ENCODE measurements around the gene NTRK3. TPM values are rescaled to one million over a fixed set of nuclear protein-coding genes. Genes with fewer than 3 reads are reported as not detected.

NTRK3 gene
- total RNA-seq, 1 experiment from 2014 or later, result not detected

DNA sequence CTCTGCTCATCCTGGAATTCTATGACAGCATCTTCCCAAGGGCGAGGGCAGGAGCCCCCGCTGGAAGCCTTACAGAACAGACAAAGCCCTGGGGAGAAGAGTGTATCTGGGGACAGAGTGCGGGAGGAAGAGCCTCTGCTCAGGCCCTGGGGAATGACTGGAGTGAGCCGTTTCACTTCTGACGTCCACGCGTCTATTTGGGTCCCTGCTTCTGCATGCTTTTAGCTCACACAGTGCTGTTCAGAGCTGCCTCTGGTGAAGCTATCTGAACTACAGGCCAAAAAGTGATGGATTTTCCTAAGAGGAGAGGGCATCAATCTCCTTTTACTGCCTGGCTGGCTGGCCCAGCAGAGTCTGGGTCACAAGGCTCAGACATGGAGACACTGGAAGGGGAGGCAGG, 311.8 kb downstream of the NTRK3 start:
- no peaks in the 10 kb centered on the region for H3K4me1 Mint-ChIP-seq (ENCODE audit: low read depth, unreplicated experiment)
- no peak overlapping the region for H3K27ac Mint-ChIP-seq (ENCODE audit: unreplicated experiment)
- no peaks in the 10 kb centered on the region for H3K36me3 ChIP-seq (ENCODE audit: control insufficient read depth, insufficient read depth, low read length)
- H3K4me3 ChIP-seq (ENCODE audit: low read depth, low read length), result no peak overlapping the region
- H3K9me3 ChIP-seq, result no peaks in the 10 kb centered on the region
- POLR2A ChIA-PET, result no interaction called here
- H3K27me3 Mint-ChIP-seq (ENCODE audit: insufficient read depth, unreplicated experiment), result peaks cover 11% of the 10 kb centered on the region
- intact Hi-C loops (cut with micrococcal nuclease; ENCODE audit: unreplicated experiment), result no loop called here
- TF ChIP-seq, protein P1, sequence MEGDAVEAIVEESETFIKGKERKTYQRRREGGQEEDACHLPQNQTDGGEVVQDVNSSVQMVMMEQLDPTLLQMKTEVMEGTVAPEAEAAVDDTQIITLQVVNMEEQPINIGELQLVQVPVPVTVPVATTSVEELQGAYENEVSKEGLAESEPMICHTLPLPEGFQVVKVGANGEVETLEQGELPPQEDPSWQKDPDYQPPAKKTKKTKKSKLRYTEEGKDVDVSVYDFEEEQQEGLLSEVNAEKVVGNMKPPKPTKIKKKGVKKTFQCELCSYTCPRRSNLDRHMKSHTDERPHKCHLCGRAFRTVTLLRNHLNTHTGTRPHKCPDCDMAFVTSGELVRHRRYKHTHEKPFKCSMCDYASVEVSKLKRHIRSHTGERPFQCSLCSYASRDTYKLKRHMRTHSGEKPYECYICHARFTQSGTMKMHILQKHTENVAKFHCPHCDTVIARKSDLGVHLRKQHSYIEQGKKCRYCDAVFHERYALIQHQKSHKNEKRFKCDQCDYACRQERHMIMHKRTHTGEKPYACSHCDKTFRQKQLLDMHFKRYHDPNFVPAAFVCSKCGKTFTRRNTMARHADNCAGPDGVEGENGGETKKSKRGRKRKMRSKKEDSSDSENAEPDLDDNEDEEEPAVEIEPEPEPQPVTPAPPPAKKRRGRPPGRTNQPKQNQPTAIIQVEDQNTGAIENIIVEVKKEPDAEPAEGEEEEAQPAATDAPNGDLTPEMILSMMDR (IDR thresholded peaks at IDR 0.05; ENCODE audit: insufficient read depth in 1 of 2, low read depth in 1 of 2, low read length in 1 of 2, severe bottlenecking in 1 of 2, unreplicated experiment in 1 of 2), result no peak
- no peak overlapping the region for H3K4me3 Mint-ChIP-seq (ENCODE audit: unreplicated experiment)
- no peak for DNase-seq
- CTCF ChIA-PET, result no interaction called here
- H3K27me3 ChIP-seq (replicated peaks; ENCODE audit: control insufficient read depth, insufficient read depth, low read length), result no peaks in the 10 kb centered on the region; the same call in 1 of the 2 replicates
- no peaks in the 10 kb centered on the region for H3K9me3 Mint-ChIP-seq (ENCODE audit: unreplicated experiment)
- no peaks in the 10 kb centered on the region for H3K36me3 Mint-ChIP-seq (ENCODE audit: insufficient read depth, unreplicated experiment)
- no TSS peak for BruUV-seq (replicated peaks)
- no peaks in the 10 kb centered on the region for H3K4me1 ChIP-seq

DNA sequence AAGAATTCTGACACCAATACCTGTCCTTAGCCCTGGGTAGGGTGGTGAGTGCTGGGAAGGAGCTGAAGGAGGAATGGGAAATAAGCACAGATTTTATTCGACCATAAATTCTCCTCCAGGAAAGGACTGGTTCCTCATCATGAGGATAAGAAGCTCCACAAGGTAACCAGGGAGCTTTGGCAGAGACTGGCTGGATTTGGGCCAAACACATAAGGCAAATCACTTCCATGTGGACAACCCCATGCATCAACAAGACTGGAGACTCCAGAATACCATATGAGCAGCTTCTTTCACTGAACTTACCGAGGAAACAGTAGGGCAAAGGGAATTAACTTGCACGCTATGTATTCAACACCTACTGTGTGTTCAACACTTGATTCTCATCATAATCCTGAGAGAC, 312.5 kb downstream of the NTRK3 start:
- intact Hi-C loops (cut with micrococcal nuclease; ENCODE audit: unreplicated experiment), result no loop called here
- H3K4me3 ChIP-seq (ENCODE audit: low read depth, low read length), result no peak overlapping the region
- Mint-ChIP-seq H3K27ac (ENCODE audit: unreplicated experiment) (no peak overlapping the region), H3K9me3 (ENCODE audit: unreplicated experiment) (no peaks in the 10 kb centered on the region), H3K27me3 (ENCODE audit: insufficient read depth, unreplicated experiment) (peaks cover 11% of the 10 kb centered on the region), H3K4me3 (ENCODE audit: unreplicated experiment) (no peak overlapping the region), H3K4me1 (ENCODE audit: low read depth, unreplicated experiment) (no peaks in the 10 kb centered on the region), H3K36me3 (ENCODE audit: insufficient read depth, unreplicated experiment) (no peaks in the 10 kb centered on the region)
- no peaks in the 10 kb centered on the region for H3K36me3 ChIP-seq (ENCODE audit: control insufficient read depth, insufficient read depth, low read length)
- DNase-seq, result no peak
- H3K9me3 ChIP-seq, result no peaks in the 10 kb centered on the region
- TF ChIP-seq, protein P1 (IDR thresholded peaks at IDR 0.05; ENCODE audit: insufficient read depth in 1 of 2, low read depth in 1 of 2, low read length in 1 of 2, severe bottlenecking in 1 of 2, unreplicated experiment in 1 of 2), result no peak
- ChIA-PET CTCF (no interaction called here), POLR2A (no interaction called here)
- BruUV-seq (replicated peaks), result no TSS peak
- H3K27me3 ChIP-seq (replicated peaks; ENCODE audit: control insufficient read depth, insufficient read depth, low read length), result no peaks in the 10 kb centered on the region; the same call in 1 of the 2 replicates
- H3K4me1 ChIP-seq, result no peaks in the 10 kb centered on the region

DNA sequence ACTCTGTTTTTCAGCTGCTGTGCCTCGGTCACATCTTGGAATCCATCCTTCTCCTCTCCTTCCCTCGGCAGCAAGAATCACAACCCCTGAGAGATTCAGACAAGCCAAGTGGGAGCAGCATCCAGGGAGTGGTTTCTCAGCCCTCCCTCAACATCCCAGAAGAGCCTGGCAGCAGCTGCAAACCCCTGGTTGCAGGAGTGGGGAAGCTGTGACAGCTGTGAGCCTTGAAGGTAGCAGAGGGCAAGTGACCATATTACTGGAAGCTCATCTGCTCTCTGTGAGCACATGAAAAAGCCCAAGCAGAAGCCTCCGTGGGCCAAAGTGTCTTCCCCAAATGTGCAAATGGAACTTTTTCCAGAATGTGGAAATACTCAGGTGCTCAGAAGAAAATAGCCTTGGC, 312.9 kb downstream of the NTRK3 start:
- no peaks in the 10 kb centered on the region for H3K4me1 ChIP-seq
- peaks cover 11% of the 10 kb centered on the region for H3K27me3 Mint-ChIP-seq (ENCODE audit: insufficient read depth, unreplicated experiment)
- H3K4me3 Mint-ChIP-seq (ENCODE audit: unreplicated experiment), result no peak overlapping the region
- no peaks in the 10 kb centered on the region for H3K4me1 Mint-ChIP-seq (ENCODE audit: low read depth, unreplicated experiment)
- H3K36me3 ChIP-seq (ENCODE audit: control insufficient read depth, insufficient read depth, low read length), result no peaks in the 10 kb centered on the region
- no peak for DNase-seq
- POLR2A ChIA-PET, result no interaction called here
- TF ChIP-seq, protein P1 (IDR thresholded peaks at IDR 0.05; ENCODE audit: insufficient read depth in 1 of 2, low read depth in 1 of 2, low read length in 1 of 2, severe bottlenecking in 1 of 2, unreplicated experiment in 1 of 2), result no peak
- CTCF ChIA-PET, result no interaction called here
- no peak overlapping the region for H3K4me3 ChIP-seq (ENCODE audit: low read depth, low read length)
- H3K9me3 ChIP-seq, result no peaks in the 10 kb centered on the region
- intact Hi-C loops (cut with micrococcal nuclease; ENCODE audit: unreplicated experiment), result no loop called here
- H3K36me3 Mint-ChIP-seq (ENCODE audit: insufficient read depth, unreplicated experiment), result no peaks in the 10 kb centered on the region
- no peak overlapping the region for H3K27ac Mint-ChIP-seq (ENCODE audit: unreplicated experiment)
- H3K9me3 Mint-ChIP-seq (ENCODE audit: unreplicated experiment), result no peaks in the 10 kb centered on the region
- no TSS peak for BruUV-seq (replicated peaks)
- no peaks in the 10 kb centered on the region; the same call in 1 of the 2 replicates for H3K27me3 ChIP-seq (replicated peaks; ENCODE audit: control insufficient read depth, insufficient read depth, low read length)

All from Caco-2 (cell line).